RWPE1 (cell line): ENCODE data around the gene AGXT.

Source experiments
- CTCF ChIA-PET: fragments of 350-600 bp; sonication (Branson Sonifier 250); formaldehyde crosslinking; extraction: SDS; loops from one replicate; lab custom pipeline; 2021; lab: Yijun Ruan, JAX
- POLR2A ChIA-PET: fragments of 400-600 bp; formaldehyde crosslinking; extraction: SDS; loops from one replicate; lab custom pipeline; 2020; ENCODE audit warnings: antibody characterized with exemption; ENCODE audit not compliant: low non-redundant PET; lab: Yijun Ruan, JAX
- DNase-seq: peaks from one replicate; pipeline ENCODE4 v3.0.0; 2012; ENCODE audit warnings: low spot score
- H3K27ac ChIP-seq: fragments of 450-650 bp; 2 replicates; pipeline ENCODE4 v1.5.1; 2017
- CTCF ChIP-seq: fragments of 450-650 bp; conservative IDR thresholded peaks from 2 replicates; pipeline ENCODE4 v1.5.1; 2017; ENCODE audit warnings: low read depth, mild to moderate bottlenecking

AGXT gene

GRCh38 chr2:240901986-240902614 is 33.5 kb downstream of the AGXT start:
- no peak for DNase-seq
- CTCF ChIA-PET, result no interaction called here
- no peak overlapping the region for H3K27ac ChIP-seq
- TF ChIP-seq CTCF, result no peak
- POLR2A ChIA-PET, result no interaction called here

- ChIA-PET POLR2A (no interaction called here), CTCF (no interaction called here)
- DNase-seq, result no peak
- no peak for TF ChIP-seq CTCF
- no peak overlapping the region for H3K27ac ChIP-seq
Measured at GRCh38 chr2:240902615-240903041, 34.0 kb downstream of the AGXT start.

GRCh38 chr2:240903191-240904060 is 34.8 kb downstream of the AGXT start:
- POLR2A ChIA-PET, result no interaction called here
- no peak for TF ChIP-seq CTCF
- H3K27ac ChIP-seq, result no peak overlapping the region
- DNase-seq, result no peak
- CTCF ChIA-PET, result no interaction called here

- ChIA-PET POLR2A (no interaction called here), CTCF (no interaction called here)
- no peak for TF ChIP-seq CTCF
- DNase-seq, result no peak
- H3K27ac ChIP-seq, result no peak overlapping the region
Measured at GRCh38 chr2:240904216-240905175, 35.9 kb downstream of the AGXT start.

GRCh38 chr2:240905176-240905781 is 36.7 kb downstream of the AGXT start:
- H3K27ac ChIP-seq, result no peak overlapping the region
- DNase-seq, result no peak
- CTCF ChIA-PET, result no interaction called here
- TF ChIP-seq CTCF, result no peak
- POLR2A ChIA-PET, result no interaction called here
